ENCODE measurements around the gene STN1. TPM values are rescaled to one million over a fixed set of nuclear protein-coding genes. Genes with fewer than 3 reads are reported as not detected.

The STN1 gene
- total and polyA plus RNA-seq, 3 donors from 2014 or later, result 48.2 to 50.5 (median 50.1) TPM

DNA sequence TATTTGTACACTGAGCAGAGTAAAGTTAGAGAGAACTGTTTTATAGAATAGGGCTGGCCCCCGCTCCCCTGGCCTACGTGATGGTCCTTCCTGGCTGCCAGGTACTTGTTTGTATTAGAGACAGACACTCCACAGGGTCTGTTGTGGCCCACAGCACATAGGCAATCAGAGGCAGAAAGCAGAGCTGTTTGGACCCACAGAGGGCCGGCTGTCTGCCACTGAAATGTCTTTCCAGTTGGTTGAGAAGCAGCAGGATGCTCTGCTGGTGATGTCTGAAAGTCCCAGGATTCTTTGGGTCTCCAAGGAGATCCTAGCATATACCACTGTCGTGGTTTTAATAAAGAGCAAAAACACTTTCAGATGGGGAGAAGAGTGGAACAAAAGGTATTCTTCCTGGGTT is 5.2 kb downstream of the STN1 start:
- no peak for DNase-seq
- no peak overlapping the region for H3K4me3 ChIP-seq
- TF ChIP-seq POLR2A (IDR thresholded peaks at IDR 0.05), result no peak
- TF ChIP-seq, protein P1, sequence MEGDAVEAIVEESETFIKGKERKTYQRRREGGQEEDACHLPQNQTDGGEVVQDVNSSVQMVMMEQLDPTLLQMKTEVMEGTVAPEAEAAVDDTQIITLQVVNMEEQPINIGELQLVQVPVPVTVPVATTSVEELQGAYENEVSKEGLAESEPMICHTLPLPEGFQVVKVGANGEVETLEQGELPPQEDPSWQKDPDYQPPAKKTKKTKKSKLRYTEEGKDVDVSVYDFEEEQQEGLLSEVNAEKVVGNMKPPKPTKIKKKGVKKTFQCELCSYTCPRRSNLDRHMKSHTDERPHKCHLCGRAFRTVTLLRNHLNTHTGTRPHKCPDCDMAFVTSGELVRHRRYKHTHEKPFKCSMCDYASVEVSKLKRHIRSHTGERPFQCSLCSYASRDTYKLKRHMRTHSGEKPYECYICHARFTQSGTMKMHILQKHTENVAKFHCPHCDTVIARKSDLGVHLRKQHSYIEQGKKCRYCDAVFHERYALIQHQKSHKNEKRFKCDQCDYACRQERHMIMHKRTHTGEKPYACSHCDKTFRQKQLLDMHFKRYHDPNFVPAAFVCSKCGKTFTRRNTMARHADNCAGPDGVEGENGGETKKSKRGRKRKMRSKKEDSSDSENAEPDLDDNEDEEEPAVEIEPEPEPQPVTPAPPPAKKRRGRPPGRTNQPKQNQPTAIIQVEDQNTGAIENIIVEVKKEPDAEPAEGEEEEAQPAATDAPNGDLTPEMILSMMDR (IDR thresholded peaks at IDR 0.05), result no peak
- H3K4me1 ChIP-seq, result peaks cover 27% of the 10 kb centered on the region
- no peaks in the 10 kb centered on the region for H3K27me3 ChIP-seq
- 91 to 96% methylated on average over 2 to 4 of the region's 4 CpGs for WGBS, 2 donors
- no peaks in the 10 kb centered on the region for H3K36me3 ChIP-seq (ENCODE audit: low read depth, missing control alignments)
- H3K9me3 ChIP-seq, result no peaks in the 10 kb centered on the region
- H3K27ac ChIP-seq, result peak overlapping the region in 1 of 2 donors; percentile 52
- intact Hi-C loops (cut with DNase I; ENCODE audit: low total_unique reads), result no loop called here

DNA sequence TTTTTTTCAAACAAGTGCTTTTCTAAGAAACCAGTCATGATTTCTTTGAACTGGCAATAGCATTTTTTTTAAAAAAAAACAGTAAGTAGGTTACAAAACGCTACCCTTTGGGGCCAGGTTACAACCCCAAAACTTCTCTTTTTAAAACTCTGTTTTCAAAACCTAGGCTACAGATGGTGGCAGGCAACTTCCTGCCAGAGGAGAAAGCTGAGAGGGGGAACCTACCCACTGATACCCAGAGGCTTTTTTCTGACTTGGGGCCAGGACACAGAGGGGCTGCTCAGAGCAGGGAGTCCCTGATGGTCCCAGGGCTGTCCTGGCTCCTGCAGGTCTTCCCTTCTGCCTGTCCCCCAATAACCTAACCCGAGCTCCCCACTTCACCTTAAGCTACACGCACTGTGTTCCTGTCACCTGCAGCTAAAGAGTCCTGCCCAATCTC is 6.9 kb downstream of the STN1 start:
- Histone ChIP-seq H3K36me3 (ENCODE audit: low read depth, missing control alignments) (no peaks in the 10 kb centered on the region), H3K4me3 (no peak overlapping the region), H3K27me3 (no peaks in the 10 kb centered on the region), H3K27ac (peak overlapping the region in 1 of 2 donors; percentile 53), H3K9me3 (no peaks in the 10 kb centered on the region), H3K4me1 (peaks cover 32% of the 10 kb centered on the region)
- WGBS, 2 donors, result 79 to 86% methylated on average over 3 of the region's 3 CpGs
- TF ChIP-seq POLR2A (IDR thresholded peaks at IDR 0.05), result no peak
- TF ChIP-seq, protein P1 (IDR thresholded peaks at IDR 0.05), result no peak
- DNase-seq, result no peak
- intact Hi-C loops (cut with DNase I; ENCODE audit: low total_unique reads), result no loop called here

DNA sequence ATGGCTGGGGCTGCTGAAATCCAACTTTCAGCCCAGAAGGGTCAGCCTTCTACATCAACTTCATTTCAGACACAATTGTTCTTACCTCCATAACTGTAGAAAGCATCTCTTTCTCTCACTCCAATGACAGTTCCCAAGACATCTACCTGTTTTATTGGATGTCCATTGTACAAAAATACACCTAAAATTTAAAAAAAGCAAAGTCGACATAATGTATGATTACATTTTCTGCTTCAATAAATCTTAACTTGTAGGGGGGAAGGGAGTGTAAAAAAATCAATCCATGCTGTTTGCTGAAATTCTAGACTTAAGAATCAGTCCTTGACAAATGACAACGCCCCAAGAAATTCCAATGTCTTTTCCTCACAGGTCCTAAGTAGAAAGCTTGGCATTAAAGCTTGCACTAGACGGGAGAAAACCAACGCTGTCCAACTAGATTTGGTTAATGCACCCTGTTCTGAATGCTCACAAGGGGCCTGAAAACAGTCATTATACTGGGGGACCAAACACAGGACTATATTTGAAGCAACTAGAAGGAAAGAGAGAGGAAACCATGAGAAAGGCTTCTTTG is 7.5 kb downstream of the STN1 start:
- no peaks in the 10 kb centered on the region for H3K36me3 ChIP-seq (ENCODE audit: low read depth, missing control alignments)
- 73 to 76% methylated on average over 4 of the region's 4 CpGs for WGBS, 2 donors
- H3K27ac ChIP-seq, result peak overlapping the region in 1 of 2 donors; percentile 38
- DNase-seq, result no peak
- TF ChIP-seq POLR2A (IDR thresholded peaks at IDR 0.05), result no peak
- TF ChIP-seq, protein P1 (IDR thresholded peaks at IDR 0.05), result no peak
- no peak overlapping the region for H3K4me3 ChIP-seq
- peaks cover 31% of the 10 kb centered on the region for H3K4me1 ChIP-seq
- intact Hi-C loops (cut with DNase I; ENCODE audit: low total_unique reads), result no loop called here
- H3K27me3 ChIP-seq, result no peaks in the 10 kb centered on the region
- H3K9me3 ChIP-seq, result no peaks in the 10 kb centered on the region

DNA sequence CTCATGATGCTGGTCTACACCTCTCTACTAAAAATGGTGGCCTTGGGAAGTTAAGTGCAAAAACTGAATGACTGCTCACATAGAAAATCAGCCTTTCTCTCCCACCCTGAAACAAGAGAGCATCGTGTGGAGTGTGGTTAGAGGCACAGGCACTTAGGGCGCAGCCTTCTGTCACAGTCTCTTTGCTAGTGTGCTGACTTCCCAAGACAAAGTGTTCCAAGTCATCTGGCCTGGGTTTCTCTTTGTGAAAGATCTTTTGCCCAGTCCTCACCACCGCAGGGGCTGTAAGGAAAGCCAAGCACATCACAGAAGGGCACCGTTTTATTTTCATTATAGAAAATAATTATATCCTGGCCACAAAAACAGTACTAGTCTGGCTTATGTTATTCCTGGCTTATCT is 12.5 kb downstream of the STN1 start:
- Histone ChIP-seq H3K4me1 (peaks cover 32% of the 10 kb centered on the region), H3K27me3 (no peaks in the 10 kb centered on the region), H3K9me3 (no peaks in the 10 kb centered on the region), H3K27ac (peak overlapping the region in 1 of 2 donors; percentile 73), H3K4me3 (no peak overlapping the region), H3K36me3 (ENCODE audit: low read depth, missing control alignments) (no peaks in the 10 kb centered on the region)
- WGBS, 2 donors, result 57 to 77% methylated on average over 3 to 4 of the region's 4 CpGs
- intact Hi-C loops (cut with DNase I; ENCODE audit: low total_unique reads), result no loop called here
- DNase-seq, result no peak
- TF ChIP-seq, protein P1 (IDR thresholded peaks at IDR 0.05), result no peak
- no peak for TF ChIP-seq POLR2A (IDR thresholded peaks at IDR 0.05)

DNA sequence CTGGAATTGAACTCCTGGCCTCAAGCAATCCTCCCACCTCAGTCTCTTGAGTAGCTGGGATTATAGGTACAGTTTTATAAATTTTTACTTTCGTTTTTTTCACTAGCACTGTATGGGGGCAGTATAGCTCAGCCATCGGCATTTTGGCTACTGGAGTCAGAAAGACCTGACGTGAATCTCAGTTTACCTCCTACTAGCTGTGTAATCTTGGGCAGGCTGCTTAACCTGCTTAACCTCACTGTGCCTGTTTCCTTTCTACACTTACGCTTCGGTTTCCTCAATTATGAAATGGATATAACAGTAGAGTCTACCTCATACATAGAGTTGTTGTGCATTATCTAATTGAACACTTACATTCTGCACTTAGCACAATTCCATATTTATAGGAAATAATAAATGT is 16.7 kb downstream of the STN1 start:
- no peak for DNase-seq
- H3K27ac ChIP-seq, result peak overlapping the region in 1 of 2 donors; percentile 3
- H3K27me3 ChIP-seq, result no peaks in the 10 kb centered on the region
- H3K9me3 ChIP-seq, result no peaks in the 10 kb centered on the region
- WGBS, 2 donors, result 82 to 94% methylated on average over 5 of the region's 5 CpGs
- TF ChIP-seq, protein P1 (IDR thresholded peaks at IDR 0.05), result no peak
- TF ChIP-seq POLR2A (IDR thresholded peaks at IDR 0.05), result no peak
- H3K4me3 ChIP-seq, result no peak overlapping the region
- H3K36me3 ChIP-seq (ENCODE audit: low read depth, missing control alignments), result no peaks in the 10 kb centered on the region
- H3K4me1 ChIP-seq, result peaks cover 16% of the 10 kb centered on the region
- intact Hi-C loops (cut with DNase I; ENCODE audit: low total_unique reads), result no loop called here

Measured in testis (tissue), 3 donors.